ENCODE measurements around the gene MICAL2. TPM values are rescaled to one million over a fixed set of nuclear protein-coding genes. Genes with fewer than 3 reads are reported as not detected.

Gene MICAL2
- total RNA-seq, 6 experiments from 2014 or later, result 17.0 to 50.7 (median 35.9) TPM

DNA sequence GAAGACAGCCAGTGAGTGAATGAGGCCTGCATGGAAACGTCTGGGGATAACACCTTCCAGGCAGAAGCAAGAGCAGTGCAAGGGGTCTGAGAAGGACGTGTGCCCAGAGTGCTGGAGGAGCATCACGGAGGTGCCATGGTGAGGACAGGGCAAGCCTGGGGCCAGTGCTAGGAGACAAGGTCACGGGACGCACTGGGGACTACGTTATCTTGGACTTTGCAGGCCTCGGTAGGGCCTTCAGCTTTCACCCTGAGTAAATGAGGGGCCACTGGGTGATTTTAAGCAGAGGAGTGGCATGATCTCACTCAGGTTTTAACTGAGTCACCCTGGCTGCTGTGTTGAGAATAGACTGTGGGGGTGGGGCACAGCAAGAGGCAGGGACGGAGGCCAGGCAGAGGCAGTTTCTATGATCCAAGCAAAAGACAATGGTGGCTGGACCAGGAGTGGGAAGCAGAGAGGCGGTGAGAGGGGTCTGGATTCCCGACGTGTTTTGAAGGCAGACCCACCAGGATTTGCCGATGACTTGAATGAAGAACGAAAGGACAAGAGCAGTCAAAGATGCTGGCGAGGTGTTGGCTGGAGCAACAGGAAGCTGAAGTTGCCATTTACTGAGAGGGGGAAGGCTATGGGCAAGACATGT lies 164.3 kb downstream of the MICAL2 start:
- 91% methylated on average over 4 of the region's 14 CpGs for WGBS (ENCODE audit: insufficient coverage, low coverage, low lambda C conversion rate, missing lambda C conversion rate)
- H3K4me3 ChIP-seq, result no peak overlapping the region

GRCh38 chr11:12275818-12276217 lies 165.4 kb downstream of the MICAL2 start:
- Histone ChIP-seq H3K27me3 (no peaks in the 10 kb centered on the region), H3K4me1 (no peaks in the 10 kb centered on the region), H3K27ac (no peak overlapping the region), H3K9me3 (no peaks in the 10 kb centered on the region), H3K4me3 (no peak overlapping the region), H3K36me3 (no peaks in the 10 kb centered on the region)
- WGBS (ENCODE audit: insufficient coverage, low coverage, low lambda C conversion rate, missing lambda C conversion rate), result 100% methylated on average over 4 of the region's 9 CpGs
- DNase-seq (peak in 1 of 3 donors; percentile 22), ATAC-seq (no peak)
- intact Hi-C loops (cut with DNase I), result no loop called here
- TF ChIP-seq, protein P1, sequence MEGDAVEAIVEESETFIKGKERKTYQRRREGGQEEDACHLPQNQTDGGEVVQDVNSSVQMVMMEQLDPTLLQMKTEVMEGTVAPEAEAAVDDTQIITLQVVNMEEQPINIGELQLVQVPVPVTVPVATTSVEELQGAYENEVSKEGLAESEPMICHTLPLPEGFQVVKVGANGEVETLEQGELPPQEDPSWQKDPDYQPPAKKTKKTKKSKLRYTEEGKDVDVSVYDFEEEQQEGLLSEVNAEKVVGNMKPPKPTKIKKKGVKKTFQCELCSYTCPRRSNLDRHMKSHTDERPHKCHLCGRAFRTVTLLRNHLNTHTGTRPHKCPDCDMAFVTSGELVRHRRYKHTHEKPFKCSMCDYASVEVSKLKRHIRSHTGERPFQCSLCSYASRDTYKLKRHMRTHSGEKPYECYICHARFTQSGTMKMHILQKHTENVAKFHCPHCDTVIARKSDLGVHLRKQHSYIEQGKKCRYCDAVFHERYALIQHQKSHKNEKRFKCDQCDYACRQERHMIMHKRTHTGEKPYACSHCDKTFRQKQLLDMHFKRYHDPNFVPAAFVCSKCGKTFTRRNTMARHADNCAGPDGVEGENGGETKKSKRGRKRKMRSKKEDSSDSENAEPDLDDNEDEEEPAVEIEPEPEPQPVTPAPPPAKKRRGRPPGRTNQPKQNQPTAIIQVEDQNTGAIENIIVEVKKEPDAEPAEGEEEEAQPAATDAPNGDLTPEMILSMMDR (IDR thresholded peaks at IDR 0.05), result no peak
- TF ChIP-seq POLR2A (IDR thresholded peaks at IDR 0.05), result no peak

More for the DNA sequence above, 164.3 kb downstream of the MICAL2 start:
- peak in 1 of 3 donors; percentile 31 for DNase-seq
- no peaks in the 10 kb centered on the region for H3K27me3 ChIP-seq
- TF ChIP-seq, protein P1 (IDR thresholded peaks at IDR 0.05), result no peak
- no peak for TF ChIP-seq POLR2A (IDR thresholded peaks at IDR 0.05)
- no peak for ATAC-seq
- no peak overlapping the region for H3K27ac ChIP-seq
- H3K9me3 ChIP-seq, result no peaks in the 10 kb centered on the region
- H3K4me1 ChIP-seq, result no peaks in the 10 kb centered on the region
- no peaks in the 10 kb centered on the region for H3K36me3 ChIP-seq
- intact Hi-C loops (cut with DNase I), result no loop called here

DNA sequence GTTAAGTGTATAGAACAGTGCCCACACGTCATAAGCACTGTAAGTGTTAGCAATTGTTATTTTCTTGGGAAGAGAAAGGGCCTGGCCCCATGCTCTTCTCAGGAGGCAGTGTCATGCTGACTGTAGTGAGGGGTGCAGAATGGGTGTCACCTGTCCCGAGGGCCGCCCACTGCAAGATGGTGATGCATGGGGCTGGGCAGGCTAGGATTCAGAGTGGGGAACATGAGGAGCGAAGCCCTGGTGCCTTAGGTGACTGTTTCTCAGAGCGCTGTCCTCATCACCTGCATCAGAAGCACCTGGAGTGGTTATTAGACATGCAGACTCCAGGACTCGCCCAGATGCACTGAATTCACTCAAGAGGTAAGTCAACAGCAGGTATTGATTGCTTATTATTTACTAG lies 166.0 kb downstream of the MICAL2 start:
- Histone ChIP-seq H3K27ac (no peak overlapping the region), H3K4me3 (no peak overlapping the region), H3K9me3 (no peaks in the 10 kb centered on the region), H3K27me3 (no peaks in the 10 kb centered on the region), H3K36me3 (no peaks in the 10 kb centered on the region), H3K4me1 (no peaks in the 10 kb centered on the region)
- ATAC-seq (no peak), DNase-seq (peak in 1 of 3 donors; percentile 3)
- intact Hi-C loops (cut with DNase I), result no loop called here
- no peak for TF ChIP-seq POLR2A (IDR thresholded peaks at IDR 0.05)
- TF ChIP-seq, protein P1 (IDR thresholded peaks at IDR 0.05), result no peak
- WGBS (ENCODE audit: insufficient coverage, low coverage, low lambda C conversion rate, missing lambda C conversion rate), result 88% methylated on average over 5 of the region's 6 CpGs

DNA sequence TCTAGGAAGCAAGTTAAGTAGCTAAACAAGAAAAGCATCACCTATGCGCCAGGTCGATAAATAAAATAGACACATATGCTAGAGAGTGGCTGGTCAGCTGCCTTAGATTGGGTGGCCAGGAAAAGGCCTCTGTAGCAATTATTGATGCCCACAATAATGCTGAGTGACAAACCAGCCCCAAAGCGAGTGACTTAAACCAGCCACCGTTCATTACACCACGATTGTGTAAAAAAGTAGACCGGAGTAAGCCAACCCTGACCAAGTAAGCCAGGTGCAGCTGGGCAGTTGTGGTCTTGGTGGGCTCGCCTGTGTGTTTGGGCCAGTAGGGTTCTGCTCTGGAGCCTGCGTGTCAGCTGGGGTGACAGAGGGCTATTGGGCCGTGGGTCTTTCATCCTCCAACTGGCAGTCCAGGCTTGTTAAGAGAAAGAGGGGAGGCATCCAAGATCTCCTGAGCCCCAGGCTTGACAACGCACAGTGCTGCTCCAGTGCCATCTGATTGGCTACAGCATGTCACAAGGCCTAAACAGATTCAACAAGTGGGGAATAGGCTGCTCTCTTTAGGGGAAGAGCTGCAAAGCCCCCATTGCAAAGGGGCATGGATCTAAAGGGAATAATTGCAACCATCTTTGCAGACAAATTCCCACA lies 166.6 kb downstream of the MICAL2 start:
- no peaks in the 10 kb centered on the region for H3K4me1 ChIP-seq
- no peaks in the 10 kb centered on the region for H3K27me3 ChIP-seq
- no peaks in the 10 kb centered on the region for H3K36me3 ChIP-seq
- ATAC-seq (no peak), DNase-seq (peak in 1 of 3 donors; percentile 10)
- H3K9me3 ChIP-seq, result no peaks in the 10 kb centered on the region
- H3K27ac ChIP-seq, result no peak overlapping the region
- H3K4me3 ChIP-seq, result no peak overlapping the region
- intact Hi-C loops (cut with DNase I), result no loop called here
- TF ChIP-seq, protein P1 (IDR thresholded peaks at IDR 0.05), result no peak
- TF ChIP-seq POLR2A (IDR thresholded peaks at IDR 0.05), result no peak
- 88% methylated on average over 10 of the region's 10 CpGs for WGBS (ENCODE audit: insufficient coverage, low coverage, low lambda C conversion rate, missing lambda C conversion rate)
